GM19372 (cell line): ENCODE results near the gene ZNF25.
"Not testable (repeated sequence)": the region's sequence is repeated elsewhere in the genome, so short reads cannot be mapped to it uniquely, and the experiment has no call there.

ENCODE experiments used
- ATAC-seq: cut with Tn5 transposase; IDR thresholded peaks from one replicate; pipeline ENCODE4 v1.9.1; 2021; ENCODE audit warnings: mild to moderate bottlenecking, low read depth, moderate library complexity; ENCODE audit not compliant: unreplicated experiment

The ZNF25 gene

DNA sequence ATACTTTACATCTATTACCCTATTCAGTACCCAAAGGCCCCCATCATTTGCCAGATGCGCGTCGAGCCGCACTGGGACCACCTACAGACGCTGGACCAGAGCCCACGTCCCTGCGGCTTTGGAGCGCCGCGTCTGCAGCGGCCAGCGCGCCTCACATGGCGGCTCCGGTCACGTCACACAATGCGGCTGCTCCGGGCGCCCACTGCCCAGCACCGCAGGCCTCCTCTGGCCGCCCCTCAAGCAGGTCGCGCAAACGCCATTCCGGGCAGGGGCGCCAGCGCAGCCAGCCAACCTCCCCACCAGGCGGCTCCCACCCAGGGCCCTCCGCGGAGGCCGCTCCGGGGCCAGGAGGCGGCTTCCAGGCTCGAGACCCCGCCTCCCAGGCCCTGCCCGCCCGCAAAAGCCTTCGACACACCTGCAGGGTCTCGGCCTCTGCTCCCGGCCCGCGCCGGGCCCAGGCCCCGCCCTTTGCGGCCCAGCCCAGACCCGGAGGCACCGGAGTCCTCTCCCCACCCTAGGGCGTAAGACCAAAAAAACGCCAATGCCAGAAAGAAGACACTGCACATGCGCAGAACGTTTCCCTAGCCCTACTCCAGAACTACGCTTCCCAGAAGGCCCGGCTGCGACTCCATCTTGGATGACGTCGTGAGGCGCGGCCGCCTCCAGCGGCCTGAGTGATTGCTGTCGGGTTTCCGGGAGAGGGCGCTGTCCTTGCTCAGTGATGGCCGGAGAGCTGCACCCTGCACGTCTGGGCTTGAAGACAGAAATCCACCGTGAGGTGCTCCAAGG, at the start of gene ZNF25:
ZNF25 (minus strand) TSS at position 557 of the 789 bp plus-strand sequence. CDS start 4,925 bp downstream, outside the sequence.
- ATAC-seq = peak; percentile 94

- ATAC-seq = peak; percentile 72
Observed at GRCh38 chr10:38025283-38025682, 48.8 kb upstream of the ZNF25 start.

GRCh38 chr10:38019124-38019523, 42.7 kb upstream of the ZNF25 start:
- ATAC-seq = not testable (repeated sequence)

- ATAC-seq = no peak
Observed at GRCh38 chr10:38016354-38016753, 39.9 kb upstream of the ZNF25 start.

DNA sequence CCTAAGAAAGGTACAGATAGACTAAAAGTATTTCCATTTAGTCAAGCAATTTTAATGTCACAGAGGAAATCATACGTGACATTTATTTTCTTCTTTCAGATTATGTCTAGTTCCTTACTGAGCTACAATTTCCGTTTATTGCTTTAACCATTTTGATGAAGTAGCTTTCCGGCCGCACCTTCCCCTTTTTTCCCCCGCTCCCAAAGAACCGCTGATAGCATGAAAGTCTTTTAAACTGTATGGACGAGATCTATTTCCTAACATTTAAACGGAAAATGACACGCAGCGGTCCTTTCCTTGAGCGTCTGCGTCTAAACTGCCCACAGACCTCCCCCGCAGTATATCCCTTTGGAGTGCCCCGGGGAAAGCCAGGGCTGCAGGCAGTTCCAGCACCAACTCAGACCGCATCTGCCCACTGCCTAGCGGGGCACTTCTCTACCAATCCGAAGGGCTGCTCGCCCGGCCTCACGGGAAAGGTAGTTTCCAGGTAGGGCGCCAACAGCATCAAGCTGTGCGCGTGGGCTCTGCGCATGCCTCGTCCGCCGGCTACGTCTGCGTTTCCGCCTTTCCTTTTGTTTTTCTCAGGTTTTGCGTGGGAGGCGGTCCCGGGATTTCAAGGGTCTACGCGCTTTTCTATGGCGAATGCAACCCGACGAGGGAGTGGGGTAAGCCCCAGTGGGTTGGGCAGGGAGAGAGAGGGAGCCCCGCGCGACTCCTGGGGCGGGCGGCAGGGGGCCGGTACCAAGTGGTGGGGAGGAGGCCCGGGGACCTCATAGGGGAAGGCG, 33.9 kb upstream of the ZNF25 start, which contains the start of gene ZNF33A:
ZNF33A (plus strand) TSS at position 557 of the 785 bp plus-strand sequence. CDS start 1,667 bp downstream, outside the sequence.
- peak; percentile 81 for ATAC-seq

GRCh38 chr10:38007991-38008390, 31.5 kb upstream of the ZNF25 start:
- ATAC-seq = no peak

GRCh38 chr10:38007551-38007950, 31.1 kb upstream of the ZNF25 start:
- no peak for ATAC-seq

- ATAC-seq = no peak
Observed at GRCh38 chr10:38003588-38003987, 27.1 kb upstream of the ZNF25 start.

DNA sequence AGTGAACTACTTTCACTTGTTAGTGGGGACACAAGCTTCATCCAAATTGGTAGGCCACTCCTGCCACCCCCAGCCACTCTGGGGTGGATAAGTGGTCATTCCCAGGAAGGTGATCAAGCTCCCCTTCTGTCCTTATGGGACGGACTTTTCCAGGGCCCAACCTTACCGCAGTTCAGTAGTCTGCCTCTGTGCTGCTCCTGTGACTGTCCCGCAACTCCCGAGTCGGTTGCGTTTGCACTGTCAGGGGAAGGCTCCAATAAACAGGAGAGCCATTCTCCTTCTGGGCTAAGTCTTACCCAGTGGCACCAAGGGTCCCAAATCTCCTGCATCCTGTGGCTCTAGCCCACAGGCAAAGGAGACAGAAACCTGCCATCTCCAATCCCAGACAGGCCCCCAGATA, 26.6 kb upstream of the ZNF25 start:
- ATAC-seq = no peak

GRCh38 chr10:38000474-38000873, 24.0 kb upstream of the ZNF25 start:
- ATAC-seq = not testable (repeated sequence)

DNA sequence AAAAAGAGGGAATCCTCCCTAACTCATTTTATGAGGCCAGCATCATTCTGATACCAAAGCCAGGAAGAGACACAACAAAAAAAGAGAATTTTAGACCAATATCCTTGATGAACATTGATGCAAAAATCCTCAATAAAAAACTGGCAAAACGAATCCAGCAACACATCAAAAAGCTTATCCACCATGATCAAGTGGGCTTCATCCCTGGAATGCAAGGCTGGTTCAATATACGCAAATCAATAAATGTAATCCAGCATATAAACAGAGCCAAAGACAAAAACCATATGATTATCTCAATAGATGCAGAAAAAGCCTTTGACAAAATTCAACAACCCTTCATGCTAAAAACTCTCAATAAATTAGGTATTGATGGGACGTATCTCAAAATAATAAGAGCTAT, 22.5 kb upstream of the ZNF25 start:
- ATAC-seq = not testable (repeated sequence)

- no peak for ATAC-seq
Observed at GRCh38 chr10:37992083-37992482, 15.6 kb upstream of the ZNF25 start.

- no peak for ATAC-seq
Observed at GRCh38 chr10:37991655-37992054, 15.2 kb upstream of the ZNF25 start.

- ATAC-seq = peak; percentile 1
Observed at GRCh38 chr10:37976880-37977203, 395 bp upstream of the ZNF25 start.

DNA sequence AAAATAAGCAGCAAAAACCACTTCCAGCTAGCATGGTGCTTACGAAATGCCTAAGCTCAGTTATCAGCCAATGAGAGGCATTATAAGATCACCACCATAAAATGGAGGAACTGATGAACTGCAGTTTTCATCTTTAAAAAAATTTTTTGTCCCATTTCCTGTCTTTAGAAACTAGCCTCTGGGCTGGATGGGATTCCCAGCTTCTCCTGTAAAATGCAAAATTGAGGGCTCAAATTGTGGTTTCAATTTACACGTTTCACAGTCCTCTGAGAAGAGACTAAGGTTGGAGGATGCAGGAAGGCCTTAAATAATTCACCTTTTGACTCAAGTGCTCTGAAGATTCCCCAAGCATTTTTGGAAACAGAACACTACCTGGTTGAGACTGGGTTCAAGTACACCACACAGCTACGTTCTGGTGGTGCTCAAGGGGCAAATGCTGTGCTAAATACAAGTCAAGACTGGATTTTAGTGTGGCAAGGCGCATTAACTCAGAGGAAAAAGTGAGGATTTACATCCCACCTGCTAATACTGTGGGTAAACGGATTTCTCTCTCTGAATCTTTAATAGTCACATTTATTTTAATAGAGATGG, 951 bp downstream of the ZNF25 start:
- ATAC-seq = no peak

DNA sequence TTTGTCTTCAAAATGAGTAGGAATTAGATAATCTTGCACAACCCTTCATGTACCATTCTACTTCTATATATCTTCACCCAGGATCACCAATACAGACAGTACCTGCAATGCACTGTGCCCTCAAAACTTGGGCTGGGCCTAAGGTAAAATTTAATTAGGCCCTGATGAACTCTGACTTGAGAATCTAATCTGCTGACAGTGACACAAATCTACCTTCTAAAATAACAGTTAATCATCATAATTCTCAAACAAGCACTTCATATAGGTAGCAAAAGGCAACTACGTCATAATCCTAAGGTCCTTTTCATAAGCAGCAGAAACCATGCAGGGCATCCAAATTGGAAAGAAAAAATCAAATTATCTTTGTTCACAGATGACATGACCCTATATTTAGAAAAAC, 4.1 kb downstream of the ZNF25 start:
- no peak for ATAC-seq

- ATAC-seq = no peak
Observed at GRCh38 chr10:37965006-37965405, 11.4 kb downstream of the ZNF25 start.

DNA sequence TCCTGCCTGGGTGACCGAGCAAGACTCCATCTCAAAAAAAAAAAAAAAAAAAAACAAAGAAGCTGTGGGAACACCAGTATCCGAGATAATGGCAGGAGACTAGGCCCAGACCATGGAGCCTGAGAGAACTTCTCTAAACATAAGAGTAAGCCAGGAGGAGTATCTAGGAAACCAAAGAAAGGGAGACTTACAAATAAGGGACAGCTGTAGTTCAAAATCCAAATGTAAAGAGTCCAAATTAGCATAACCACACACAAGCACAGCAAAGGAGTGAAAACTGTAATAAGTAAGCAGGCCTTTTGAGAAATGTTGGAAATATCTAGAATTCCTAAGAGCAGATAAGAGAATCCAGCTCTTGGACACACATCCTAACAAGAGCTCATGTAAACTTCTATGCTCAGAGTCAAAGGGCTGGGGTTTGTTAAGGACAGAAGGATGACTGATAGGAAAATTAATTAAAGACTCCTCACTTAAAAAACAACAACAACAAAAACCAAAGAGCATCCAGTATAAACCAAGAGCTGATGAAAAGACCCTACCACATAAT, 15.8 kb downstream of the ZNF25 start:
- no peak for ATAC-seq

- ATAC-seq = no peak
Observed at GRCh38 chr10:37957841-37958240, 18.6 kb downstream of the ZNF25 start.

GRCh38 chr10:37952926-37953325, 23.5 kb downstream of the ZNF25 start:
- no peak for ATAC-seq
